Measurements from ENCODE around the gene LAMB3.

The LAMB3 gene

DNA sequence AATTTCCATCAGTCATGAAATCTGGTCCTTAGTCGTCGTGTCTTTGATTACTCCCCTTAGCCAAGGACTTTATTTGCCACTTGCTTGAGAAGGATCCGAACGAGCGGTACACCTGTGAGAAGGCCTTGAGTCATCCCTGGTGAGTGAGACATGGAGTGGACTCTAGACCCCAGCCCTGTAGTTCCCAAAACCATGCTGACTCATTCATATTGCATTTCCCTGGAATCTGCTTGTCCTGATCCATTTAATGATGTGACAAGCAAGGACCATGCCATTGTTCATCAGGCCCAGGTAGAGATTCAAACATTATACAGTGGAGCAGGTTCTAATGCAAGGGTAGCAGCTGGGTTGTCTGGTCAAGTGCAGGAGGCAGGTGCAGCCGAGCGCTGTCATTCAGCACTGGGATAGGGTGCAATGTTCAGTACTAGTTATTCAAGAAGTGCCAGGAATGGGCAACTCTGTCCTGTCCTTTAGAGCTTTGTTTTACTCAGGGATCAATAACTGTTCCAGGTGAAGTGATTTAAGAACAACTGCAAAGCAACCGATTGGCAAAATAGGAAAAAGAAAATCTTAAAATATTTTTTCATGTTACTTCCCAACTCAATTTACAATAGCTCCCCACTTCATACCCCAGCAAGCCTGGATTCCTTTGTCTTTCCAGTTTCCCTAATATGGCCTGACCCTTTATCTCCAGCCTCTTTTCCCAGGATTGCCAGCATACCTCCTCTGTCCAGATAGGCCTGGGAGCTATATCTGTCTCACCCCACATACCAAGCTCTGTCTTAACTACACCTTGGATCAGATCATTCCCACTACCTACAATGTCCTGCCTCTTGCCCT lies 42.2 kb downstream of the LAMB3 start:
- Histone ChIP-seq H3K4me2 (no peak overlapping the region), H3K27me3 (ENCODE audit: insufficient read depth, low read depth) (no peaks in the 10 kb centered on the region), H4K20me1 (ENCODE audit: insufficient read depth) (no peaks in the 10 kb centered on the region), H3K4me3 (IDR thresholded peaks at IDR 0.05; ENCODE audit: insufficient read depth, low read depth, low read length) (no peak overlapping the region), H2AFZ (ENCODE audit: low read depth) (no peak overlapping the region), H3K9ac (no peak overlapping the region), H3K4me1 (ENCODE audit: low read depth, poor library complexity, severe bottlenecking) (no peaks in the 10 kb centered on the region), H3K27ac (no peak overlapping the region), H3K36me3 (ENCODE audit: insufficient read depth) (no peaks in the 10 kb centered on the region), H3K79me2 (ENCODE audit: insufficient read depth, low read depth) (no peaks in the 10 kb centered on the region)
- TF ChIP-seq, protein P1, sequence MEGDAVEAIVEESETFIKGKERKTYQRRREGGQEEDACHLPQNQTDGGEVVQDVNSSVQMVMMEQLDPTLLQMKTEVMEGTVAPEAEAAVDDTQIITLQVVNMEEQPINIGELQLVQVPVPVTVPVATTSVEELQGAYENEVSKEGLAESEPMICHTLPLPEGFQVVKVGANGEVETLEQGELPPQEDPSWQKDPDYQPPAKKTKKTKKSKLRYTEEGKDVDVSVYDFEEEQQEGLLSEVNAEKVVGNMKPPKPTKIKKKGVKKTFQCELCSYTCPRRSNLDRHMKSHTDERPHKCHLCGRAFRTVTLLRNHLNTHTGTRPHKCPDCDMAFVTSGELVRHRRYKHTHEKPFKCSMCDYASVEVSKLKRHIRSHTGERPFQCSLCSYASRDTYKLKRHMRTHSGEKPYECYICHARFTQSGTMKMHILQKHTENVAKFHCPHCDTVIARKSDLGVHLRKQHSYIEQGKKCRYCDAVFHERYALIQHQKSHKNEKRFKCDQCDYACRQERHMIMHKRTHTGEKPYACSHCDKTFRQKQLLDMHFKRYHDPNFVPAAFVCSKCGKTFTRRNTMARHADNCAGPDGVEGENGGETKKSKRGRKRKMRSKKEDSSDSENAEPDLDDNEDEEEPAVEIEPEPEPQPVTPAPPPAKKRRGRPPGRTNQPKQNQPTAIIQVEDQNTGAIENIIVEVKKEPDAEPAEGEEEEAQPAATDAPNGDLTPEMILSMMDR (conservative IDR thresholded peaks at IDR 0.05; ENCODE audit: low read depth, low read length) = no peak

DNA sequence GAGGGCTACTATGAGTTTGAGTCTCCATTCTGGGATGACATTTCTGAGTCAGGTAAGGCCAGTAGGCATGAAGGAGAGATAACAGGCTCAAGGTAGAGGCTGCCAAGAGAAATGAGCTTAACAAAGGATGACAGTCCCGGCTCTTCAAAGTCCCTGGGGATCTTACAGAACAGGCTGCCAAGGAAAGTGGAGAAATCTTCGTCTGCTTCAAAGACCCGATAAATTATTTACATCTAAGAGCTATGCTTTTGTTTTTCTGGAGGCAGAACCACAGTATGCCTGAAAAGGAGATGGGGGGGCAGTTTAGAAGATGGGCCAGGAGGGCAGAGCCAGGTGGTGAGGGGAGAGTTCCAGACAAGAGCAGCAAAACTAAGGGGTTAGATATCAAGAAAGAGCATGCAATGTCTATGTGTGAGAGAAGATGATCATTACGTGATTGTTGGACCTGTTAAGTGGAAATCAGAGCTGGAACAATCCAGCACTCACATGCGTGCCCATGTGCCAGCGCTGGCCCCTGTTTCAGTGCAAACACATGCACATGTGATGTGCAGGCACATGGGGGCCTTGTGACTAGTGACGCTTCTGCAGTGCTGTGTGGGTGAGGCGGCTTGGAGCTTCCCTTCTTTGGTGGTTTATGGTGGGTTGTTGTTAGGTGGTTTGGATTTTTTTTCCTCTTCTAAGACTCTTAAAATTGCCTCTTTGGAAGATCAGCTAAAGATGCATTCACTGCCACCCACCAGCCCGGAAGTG lies 43.0 kb downstream of the LAMB3 start:
- Histone ChIP-seq H3K27me3 (ENCODE audit: insufficient read depth, low read depth) (no peaks in the 10 kb centered on the region), H3K27ac (no peak overlapping the region), H4K20me1 (ENCODE audit: insufficient read depth) (no peaks in the 10 kb centered on the region), H2AFZ (ENCODE audit: low read depth) (no peak overlapping the region), H3K4me1 (ENCODE audit: low read depth, poor library complexity, severe bottlenecking) (no peaks in the 10 kb centered on the region), H3K4me3 (IDR thresholded peaks at IDR 0.05; ENCODE audit: insufficient read depth, low read depth, low read length) (no peak overlapping the region), H3K4me2 (no peak overlapping the region), H3K79me2 (ENCODE audit: insufficient read depth, low read depth) (no peaks in the 10 kb centered on the region), H3K36me3 (ENCODE audit: insufficient read depth) (no peaks in the 10 kb centered on the region), H3K9ac (no peak overlapping the region)
- TF ChIP-seq, protein P1 (conservative IDR thresholded peaks at IDR 0.05; ENCODE audit: low read depth, low read length) = no peak

- TF ChIP-seq, protein P1 (conservative IDR thresholded peaks at IDR 0.05; ENCODE audit: low read depth, low read length) = no peak
- H3K9ac ChIP-seq = no peak overlapping the region
- no peak overlapping the region for H2AFZ ChIP-seq (ENCODE audit: low read depth)
- no peaks in the 10 kb centered on the region for H3K79me2 ChIP-seq (ENCODE audit: insufficient read depth, low read depth)
- no peak overlapping the region for H3K4me2 ChIP-seq
- no peaks in the 10 kb centered on the region for H3K27me3 ChIP-seq (ENCODE audit: insufficient read depth, low read depth)
- H3K4me3 ChIP-seq (IDR thresholded peaks at IDR 0.05; ENCODE audit: insufficient read depth, low read depth, low read length) = no peak overlapping the region
- no peaks in the 10 kb centered on the region for H4K20me1 ChIP-seq (ENCODE audit: insufficient read depth)
- H3K4me1 ChIP-seq (ENCODE audit: low read depth, poor library complexity, severe bottlenecking) = no peaks in the 10 kb centered on the region
- H3K36me3 ChIP-seq (ENCODE audit: insufficient read depth) = no peaks in the 10 kb centered on the region
- no peak overlapping the region for H3K27ac ChIP-seq
Observed at GRCh38 chr1:209607795-209608178, 44.4 kb downstream of the LAMB3 start.

GRCh38 chr1:209607102-209607794 lies 45.0 kb downstream of the LAMB3 start:
- H3K4me2 ChIP-seq = no peak overlapping the region
- H2AFZ ChIP-seq (ENCODE audit: low read depth) = no peak overlapping the region
- H3K27ac ChIP-seq = no peak overlapping the region

More at GRCh38 chr1:209607102-209607794, 45.0 kb downstream of the LAMB3 start:
- Histone ChIP-seq H3K36me3 (ENCODE audit: insufficient read depth) (no peaks in the 10 kb centered on the region), H4K20me1 (ENCODE audit: insufficient read depth) (no peaks in the 10 kb centered on the region), H3K4me3 (IDR thresholded peaks at IDR 0.05; ENCODE audit: insufficient read depth, low read depth, low read length) (no peak overlapping the region), H3K9ac (no peak overlapping the region), H3K79me2 (ENCODE audit: insufficient read depth, low read depth) (no peaks in the 10 kb centered on the region), H3K4me1 (ENCODE audit: low read depth, poor library complexity, severe bottlenecking) (no peaks in the 10 kb centered on the region), H3K27me3 (ENCODE audit: insufficient read depth, low read depth) (no peaks in the 10 kb centered on the region)
- TF ChIP-seq, protein P1 (conservative IDR thresholded peaks at IDR 0.05; ENCODE audit: low read depth, low read length) = no peak
